WTC11 (cell line): Measurements from ENCODE around the gene SLC6A9. TPM values are rescaled to one million over a fixed set of nuclear protein-coding genes. Genes with fewer than 3 reads are reported as not detected.

Source experiments
- ATF1 ChIP-seq: sonication (generic); formaldehyde crosslinking; IDR thresholded peaks from 2 replicates; pipeline ENCODE4 v1.8.1; 2023; ENCODE audit warnings: mild to moderate bottlenecking, moderate library complexity, missing genetic modification reagents
- CREB1 ChIP-seq: sonication (generic); formaldehyde crosslinking; IDR thresholded peaks from 2 replicates; pipeline ENCODE4 v1.8.0; 2023; ENCODE audit warnings: mild to moderate bottlenecking, missing genetic modification reagents
- CREM ChIP-seq: sonication (generic); formaldehyde crosslinking; IDR thresholded peaks from 2 replicates; pipeline ENCODE4 v1.8.1; 2022; ENCODE audit warnings: mild to moderate bottlenecking, missing genetic modification reagents, moderate library complexity
- ELF4 ChIP-seq: sonication (generic); formaldehyde crosslinking; IDR thresholded peaks from 2 replicates; pipeline ENCODE4 v1.8.1; 2022; ENCODE audit warnings: low read depth, mild to moderate bottlenecking, moderate library complexity, missing genetic modification reagents
- FOXK1 ChIP-seq: sonication (generic); formaldehyde crosslinking; IDR thresholded peaks from 2 replicates; pipeline ENCODE4 v1.8.0; 2022; ENCODE audit warnings: mild to moderate bottlenecking, moderate library complexity, missing genetic modification reagents
- FOXP1 ChIP-seq: sonication (generic); formaldehyde crosslinking; IDR thresholded peaks from 2 replicates; pipeline ENCODE4 v1.8.0; 2022; ENCODE audit warnings: missing genetic modification reagents, mild to moderate bottlenecking, moderate library complexity, borderline replicate concordance
- GABPB1 ChIP-seq: sonication (generic); formaldehyde crosslinking; IDR thresholded peaks from 2 replicates; pipeline ENCODE4 v1.8.1; 2023; ENCODE audit warnings: mild to moderate bottlenecking, missing genetic modification reagents
- GRHL2 ChIP-seq: fragments of 250-450 bp; sonication (Bioruptor Pico); IDR thresholded peaks from 2 replicates; pipeline ENCODE4 v1.8.0; 2022; ENCODE audit warnings: mild to moderate bottlenecking, moderate library complexity; ENCODE audit not compliant: insufficient replicate concordance, severe bottlenecking
- IRF2 ChIP-seq: sonication (generic); formaldehyde crosslinking; IDR thresholded peaks from 2 replicates; pipeline ENCODE4 v1.8.0; 2022; ENCODE audit warnings: low read depth, missing genetic modification reagents, borderline replicate concordance
- NR1H2 ChIP-seq: sonication (generic); formaldehyde crosslinking; IDR thresholded peaks from 2 replicates; pipeline ENCODE4 v1.9.0; 2021; ENCODE audit warnings: mild to moderate bottlenecking, moderate library complexity, missing genetic modification reagents
- OVOL2 ChIP-seq: fragments of 250-450 bp; sonication (Bioruptor Pico); IDR thresholded peaks from 2 replicates; pipeline ENCODE4 v1.9.0; 2021; ENCODE audit warnings: mild to moderate bottlenecking, borderline replicate concordance
- RELA ChIP-seq: sonication (generic); formaldehyde crosslinking; IDR thresholded peaks from 2 replicates; pipeline ENCODE4 v1.8.1; 2022; ENCODE audit warnings: missing genetic modification reagents, mild to moderate bottlenecking, borderline replicate concordance
- SMAD3 ChIP-seq: sonication (generic); formaldehyde crosslinking; IDR thresholded peaks from 2 replicates; pipeline ENCODE4 v1.8.0; 2022; ENCODE audit warnings: missing genetic modification reagents, mild to moderate bottlenecking, borderline replicate concordance
- SP1 ChIP-seq: sonication (generic); formaldehyde crosslinking; conservative IDR thresholded peaks from 2 replicates; pipeline ENCODE4 v1.8.1; 2022; ENCODE audit warnings: missing genetic modification reagents
- ZNF121 ChIP-seq: sonication (generic); formaldehyde crosslinking; IDR thresholded peaks from 2 replicates; pipeline ENCODE4 v1.8.0; 2023; ENCODE audit warnings: missing genetic modification reagents
- ZNF396 ChIP-seq: fragments of 250-450 bp; sonication (Bioruptor Pico); IDR thresholded peaks from 2 replicates; pipeline ENCODE4 v1.8.0; 2021; ENCODE audit warnings: mild to moderate bottlenecking, moderate library complexity, borderline replicate concordance
- ZNF416 ChIP-seq: fragments of 250-450 bp; sonication (Bioruptor Pico); IDR thresholded peaks from 2 replicates; pipeline ENCODE4 v1.9.0; 2021; ENCODE audit warnings: mild to moderate bottlenecking, inconsistent platforms
- ZNF671 ChIP-seq: fragments of 250-450 bp; sonication (Bioruptor Pico); IDR thresholded peaks from 2 replicates; pipeline ENCODE4 v1.8.0; 2021; ENCODE audit warnings: mild to moderate bottlenecking
- total RNA-seq: library from RNA; stranded (reverse); gene quantifications from 3 replicates; pipeline ENCODE4 v1.2.3, GENCODE V29; 2021
- TF ChIP-seq, protein P1 (sequence below): sonication (generic); formaldehyde crosslinking; IDR thresholded peaks from 2 replicates; pipeline ENCODE4 v1.8.0; 2023; ENCODE audit warnings: missing genetic modification reagents
- TF ChIP-seq, protein P2 (sequence below): sonication (generic); formaldehyde crosslinking; conservative IDR thresholded peaks from 2 replicates; pipeline ENCODE4 v1.8.1; 2022; ENCODE audit warnings: mild to moderate bottlenecking, missing genetic modification reagents
- TF ChIP-seq, protein P3 (sequence below): sonication (generic); formaldehyde crosslinking; IDR thresholded peaks from 2 replicates; pipeline ENCODE4 v1.8.0; 2022; ENCODE audit warnings: missing genetic modification reagents
- TF ChIP-seq, protein P4 (sequence below): fragments of 250-450 bp; sonication (Bioruptor Pico); IDR thresholded peaks from 2 replicates; pipeline ENCODE4 v2.1.2; 2022; ENCODE audit warnings: mild to moderate bottlenecking, moderate library complexity
- TF ChIP-seq, protein P5 (sequence below): sonication (generic); formaldehyde crosslinking; IDR thresholded peaks from 2 replicates; pipeline ENCODE4 v1.8.0; 2022; ENCODE audit warnings: mild to moderate bottlenecking, missing genetic modification reagents
- TF ChIP-seq, protein P6 (sequence below): sonication (generic); formaldehyde crosslinking; conservative IDR thresholded peaks from 2 replicates; pipeline ENCODE4 v1.8.1; 2023; ENCODE audit warnings: mild to moderate bottlenecking, low read depth, missing genetic modification reagents, moderate library complexity

The SLC6A9 gene
- total RNA-seq, 1 experiment from 2014 or later: 14.4 TPM

DNA sequence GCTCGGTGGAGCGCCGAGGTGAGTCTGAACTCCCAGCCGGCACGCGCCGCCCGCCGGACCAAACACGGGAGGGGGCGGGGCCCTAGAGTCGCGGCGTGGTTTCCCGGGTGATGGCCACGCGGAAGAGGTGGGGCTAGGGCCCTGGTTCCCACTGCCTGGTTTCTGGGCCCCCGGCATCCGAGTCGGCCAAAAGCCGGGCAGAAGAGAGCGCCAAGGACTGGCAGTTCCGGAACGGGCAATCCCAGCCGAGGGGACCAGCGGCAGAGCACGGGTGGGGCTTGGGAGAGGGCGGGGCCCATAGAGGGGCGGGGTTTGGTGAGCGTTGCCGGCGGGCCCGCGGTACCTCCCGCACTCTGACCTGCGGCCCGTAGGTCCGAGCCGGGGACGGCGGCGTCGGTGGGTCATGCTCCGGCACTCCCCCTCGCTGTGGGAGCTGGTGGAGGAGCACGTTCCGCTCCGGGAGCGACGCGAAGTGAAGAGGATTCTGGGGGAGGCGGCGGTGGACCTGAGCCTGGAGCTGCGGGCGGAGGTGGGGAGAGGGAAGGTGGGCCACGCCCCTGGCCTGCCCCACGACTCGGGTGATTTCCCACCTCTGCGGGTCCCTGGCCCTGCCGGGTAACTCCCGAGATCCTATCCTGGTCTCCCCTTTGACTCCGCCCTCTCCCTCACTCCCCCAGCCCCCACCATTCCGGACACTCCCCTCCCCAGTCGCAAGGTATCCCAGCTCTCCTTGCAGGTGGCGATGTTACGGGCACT is 39.6 kb downstream of the SLC6A9 start, which contains the start of gene CCDC24 (continued):
- TF ChIP-seq, protein P1, sequence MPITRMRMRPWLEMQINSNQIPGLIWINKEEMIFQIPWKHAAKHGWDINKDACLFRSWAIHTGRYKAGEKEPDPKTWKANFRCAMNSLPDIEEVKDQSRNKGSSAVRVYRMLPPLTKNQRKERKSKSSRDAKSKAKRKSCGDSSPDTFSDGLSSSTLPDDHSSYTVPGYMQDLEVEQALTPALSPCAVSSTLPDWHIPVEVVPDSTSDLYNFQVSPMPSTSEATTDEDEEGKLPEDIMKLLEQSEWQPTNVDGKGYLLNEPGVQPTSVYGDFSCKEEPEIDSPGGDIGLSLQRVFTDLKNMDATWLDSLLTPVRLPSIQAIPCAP: no peak
- TF ChIP-seq SMAD3 (CRISPR knock-in tag): no peak
- TF ChIP-seq CREM: no peak
- TF ChIP-seq OVOL2 (CRISPR knock-in tag): no peak
- TF ChIP-seq GRHL2 (CRISPR knock-in tag): no peak
- TF ChIP-seq ZNF121 (CRISPR knock-in tag): no peak
- TF ChIP-seq CREB1: no peak
- TF ChIP-seq GABPB1 (CRISPR knock-in tag): peak; percentile 61
- TF ChIP-seq, protein P2, sequence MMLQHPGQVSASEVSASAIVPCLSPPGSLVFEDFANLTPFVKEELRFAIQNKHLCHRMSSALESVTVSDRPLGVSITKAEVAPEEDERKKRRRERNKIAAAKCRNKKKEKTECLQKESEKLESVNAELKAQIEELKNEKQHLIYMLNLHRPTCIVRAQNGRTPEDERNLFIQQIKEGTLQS (CRISPR knock-in tag): no peak
- TF ChIP-seq ZNF396 (CRISPR knock-in tag): no peak
- no peak for TF ChIP-seq FOXP1 (CRISPR knock-in tag)
- TF ChIP-seq ZNF416 (CRISPR knock-in tag): no peak
- peak; percentile 77 for TF ChIP-seq SP1 (CRISPR knock-in tag)
- no peak for TF ChIP-seq IRF2
- no peak for TF ChIP-seq ZNF671 (CRISPR knock-in tag)
- TF ChIP-seq, protein P3, sequence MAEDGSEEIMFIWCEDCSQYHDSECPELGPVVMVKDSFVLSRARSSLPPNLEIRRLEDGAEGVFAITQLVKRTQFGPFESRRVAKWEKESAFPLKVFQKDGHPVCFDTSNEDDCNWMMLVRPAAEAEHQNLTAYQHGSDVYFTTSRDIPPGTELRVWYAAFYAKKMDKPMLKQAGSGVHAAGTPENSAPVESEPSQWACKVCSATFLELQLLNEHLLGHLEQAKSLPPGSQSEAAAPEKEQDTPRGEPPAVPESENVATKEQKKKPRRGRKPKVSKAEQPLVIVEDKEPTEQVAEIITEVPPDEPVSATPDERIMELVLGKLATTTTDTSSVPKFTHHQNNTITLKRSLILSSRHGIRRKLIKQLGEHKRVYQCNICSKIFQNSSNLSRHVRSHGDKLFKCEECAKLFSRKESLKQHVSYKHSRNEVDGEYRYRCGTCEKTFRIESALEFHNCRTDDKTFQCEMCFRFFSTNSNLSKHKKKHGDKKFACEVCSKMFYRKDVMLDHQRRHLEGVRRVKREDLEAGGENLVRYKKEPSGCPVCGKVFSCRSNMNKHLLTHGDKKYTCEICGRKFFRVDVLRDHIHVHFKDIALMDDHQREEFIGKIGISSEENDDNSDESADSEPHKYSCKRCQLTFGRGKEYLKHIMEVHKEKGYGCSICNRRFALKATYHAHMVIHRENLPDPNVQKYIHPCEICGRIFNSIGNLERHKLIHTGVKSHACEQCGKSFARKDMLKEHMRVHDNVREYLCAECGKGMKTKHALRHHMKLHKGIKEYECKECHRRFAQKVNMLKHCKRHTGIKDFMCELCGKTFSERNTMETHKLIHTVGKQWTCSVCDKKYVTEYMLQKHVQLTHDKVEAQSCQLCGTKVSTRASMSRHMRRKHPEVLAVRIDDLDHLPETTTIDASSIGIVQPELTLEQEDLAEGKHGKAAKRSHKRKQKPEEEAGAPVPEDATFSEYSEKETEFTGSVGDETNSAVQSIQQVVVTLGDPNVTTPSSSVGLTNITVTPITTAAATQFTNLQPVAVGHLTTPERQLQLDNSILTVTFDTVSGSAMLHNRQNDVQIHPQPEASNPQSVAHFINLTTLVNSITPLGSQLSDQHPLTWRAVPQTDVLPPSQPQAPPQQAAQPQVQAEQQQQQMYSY (CRISPR knock-in tag): peak; percentile 64
- TF ChIP-seq NR1H2 (CRISPR knock-in tag): no peak
- TF ChIP-seq ELF4 (CRISPR knock-in tag): no peak
- TF ChIP-seq, protein P4, sequence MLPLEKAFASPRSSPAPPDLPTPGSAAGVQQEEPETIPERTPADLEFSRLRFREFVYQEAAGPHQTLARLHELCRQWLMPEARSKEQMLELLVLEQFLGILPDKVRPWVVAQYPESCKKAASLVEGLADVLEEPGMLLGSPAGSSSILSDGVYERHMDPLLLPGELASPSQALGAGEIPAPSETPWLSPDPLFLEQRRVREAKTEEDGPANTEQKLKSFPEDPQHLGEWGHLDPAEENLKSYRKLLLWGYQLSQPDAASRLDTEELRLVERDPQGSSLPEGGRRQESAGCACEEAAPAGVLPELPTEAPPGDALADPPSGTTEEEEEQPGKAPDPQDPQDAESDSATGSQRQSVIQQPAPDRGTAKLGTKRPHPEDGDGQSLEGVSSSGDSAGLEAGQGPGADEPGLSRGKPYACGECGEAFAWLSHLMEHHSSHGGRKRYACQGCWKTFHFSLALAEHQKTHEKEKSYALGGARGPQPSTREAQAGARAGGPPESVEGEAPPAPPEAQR (CRISPR knock-in tag): no peak
- no peak for TF ChIP-seq FOXK1
- TF ChIP-seq RELA: no peak
- 0 out of 2 replicates have a peak, but pooled peaks have one; percentile 31 for TF ChIP-seq ATF1
- TF ChIP-seq, protein P5, sequence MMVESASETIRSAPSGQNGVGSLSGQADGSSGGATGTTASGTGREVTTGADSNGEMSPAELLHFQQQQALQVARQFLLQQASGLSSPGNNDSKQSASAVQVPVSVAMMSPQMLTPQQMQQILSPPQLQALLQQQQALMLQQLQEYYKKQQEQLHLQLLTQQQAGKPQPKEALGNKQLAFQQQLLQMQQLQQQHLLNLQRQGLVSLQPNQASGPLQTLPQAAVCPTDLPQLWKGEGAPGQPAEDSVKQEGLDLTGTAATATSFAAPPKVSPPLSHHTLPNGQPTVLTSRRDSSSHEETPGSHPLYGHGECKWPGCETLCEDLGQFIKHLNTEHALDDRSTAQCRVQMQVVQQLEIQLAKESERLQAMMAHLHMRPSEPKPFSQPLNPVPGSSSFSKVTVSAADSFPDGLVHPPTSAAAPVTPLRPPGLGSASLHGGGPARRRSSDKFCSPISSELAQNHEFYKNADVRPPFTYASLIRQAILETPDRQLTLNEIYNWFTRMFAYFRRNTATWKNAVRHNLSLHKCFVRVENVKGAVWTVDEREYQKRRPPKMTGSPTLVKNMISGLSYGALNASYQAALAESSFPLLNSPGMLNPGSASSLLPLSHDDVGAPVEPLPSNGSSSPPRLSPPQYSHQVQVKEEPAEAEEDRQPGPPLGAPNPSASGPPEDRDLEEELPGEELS (CRISPR knock-in tag): no peak; the same call in 1 of the 2 replicates
- TF ChIP-seq, protein P6, sequence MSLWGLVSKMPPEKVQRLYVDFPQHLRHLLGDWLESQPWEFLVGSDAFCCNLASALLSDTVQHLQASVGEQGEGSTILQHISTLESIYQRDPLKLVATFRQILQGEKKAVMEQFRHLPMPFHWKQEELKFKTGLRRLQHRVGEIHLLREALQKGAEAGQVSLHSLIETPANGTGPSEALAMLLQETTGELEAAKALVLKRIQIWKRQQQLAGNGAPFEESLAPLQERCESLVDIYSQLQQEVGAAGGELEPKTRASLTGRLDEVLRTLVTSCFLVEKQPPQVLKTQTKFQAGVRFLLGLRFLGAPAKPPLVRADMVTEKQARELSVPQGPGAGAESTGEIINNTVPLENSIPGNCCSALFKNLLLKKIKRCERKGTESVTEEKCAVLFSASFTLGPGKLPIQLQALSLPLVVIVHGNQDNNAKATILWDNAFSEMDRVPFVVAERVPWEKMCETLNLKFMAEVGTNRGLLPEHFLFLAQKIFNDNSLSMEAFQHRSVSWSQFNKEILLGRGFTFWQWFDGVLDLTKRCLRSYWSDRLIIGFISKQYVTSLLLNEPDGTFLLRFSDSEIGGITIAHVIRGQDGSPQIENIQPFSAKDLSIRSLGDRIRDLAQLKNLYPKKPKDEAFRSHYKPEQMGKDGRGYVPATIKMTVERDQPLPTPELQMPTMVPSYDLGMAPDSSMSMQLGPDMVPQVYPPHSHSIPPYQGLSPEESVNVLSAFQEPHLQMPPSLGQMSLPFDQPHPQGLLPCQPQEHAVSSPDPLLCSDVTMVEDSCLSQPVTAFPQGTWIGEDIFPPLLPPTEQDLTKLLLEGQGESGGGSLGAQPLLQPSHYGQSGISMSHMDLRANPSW: no peak
